B cell (primary cell): ENCODE results near the gene PRPF4.

ENCODE experiments used
- CTCF ChIP-seq: fragments of 200-600 bp; IDR thresholded peaks from one replicate; pipeline ENCODE4 v1.8.0; 2022; ENCODE audit warnings: antibody characterized with exemption, mild to moderate bottlenecking
- EZH2 ChIP-seq: IDR thresholded peaks from 2 replicates; pipeline ENCODE4 v1.6.1; 2012; ENCODE audit warnings: borderline replicate concordance, low read depth, mild to moderate bottlenecking, moderate library complexity, low read length; ENCODE audit not compliant: insufficient read depth, poor library complexity, severe bottlenecking

- no peak for TF ChIP-seq EZH2
- TF ChIP-seq CTCF, result no peak
These were observed 44.6 kb downstream of the PRPF4 start for GRCh38 chr9:113320051-113320450.
